H1 (cell line): ENCODE measurements around the gene ANKS1B. TPM values are rescaled to one million over a fixed set of nuclear protein-coding genes. Genes with fewer than 3 reads are reported as not detected.

Experiments used
- CBX5 ChIP-seq: fragments of 300-800, 300-1000 bp; sonication (generic); IDR thresholded peaks from 2 replicates; pipeline ENCODE4 v1.7.1; 2016; ENCODE audit warnings: antibody characterized with exemption, low read length, low read depth
- EZH2 ChIP-seq: fragments of 200-600 bp; sonication (generic); IDR thresholded peaks from 2 replicates; pipeline ENCODE4 v1.7.1; 2012; ENCODE audit warnings: low read depth, mild to moderate bottlenecking, moderate library complexity, low read length, inconsistent platforms; ENCODE audit not compliant: severe bottlenecking
- KDM5A ChIP-seq: fragments of 200-600 bp; IDR thresholded peaks from 2 replicates; pipeline ENCODE4 v1.7.1; 2012; ENCODE audit warnings: mild to moderate bottlenecking, low read length, inconsistent platforms, mixed read lengths
- SUZ12 ChIP-seq: fragments of 200-600 bp; sonication (generic); IDR thresholded peaks from 2 replicates; pipeline ENCODE4 v1.6.1; 2012; ENCODE audit warnings: mild to moderate bottlenecking, inconsistent platforms, low read length, moderate library complexity, mixed read lengths
- ZNF274 ChIP-seq: IDR thresholded peaks from 2 replicates; pipeline ENCODE4 v1.7.0; 2012; ENCODE audit warnings: low read length, borderline replicate concordance; ENCODE audit errors: extremely low read depth
- polyA plus RNA-seq, 7 experiments: library from polyadenylated mRNA; depleted of rRNA in 3 of 7; stranded (reverse) in 5 of 7; unstranded in 2 of 7; fragments of >200 nt in 5 of 7; fragments of 200-250 nt in 2 of 7; gene quantifications; 1 replicate in 5 of 7; 2 replicates in 1 of 7; 4 replicates in 1 of 7; pipeline versions ENCODE4 v1.2.1 to v1.2.3, GENCODE V29; 2011 to 2013; ENCODE audit warnings: missing spikeins in 2 of 7, mixed read lengths in 2 of 7
- total RNA-seq: library from RNA; stranded (reverse); fragmentation: NEBNext Ultra II Directional; extraction: Animal tissue kit (Norgen Biotek cat#: 25700); gene quantifications from 2 replicates; pipeline ENCODE4 v1.2.1, GENCODE V29; 2021

Gene ANKS1B
- total and polyA plus RNA-seq, 2 of the 8 experiments (the other 6 are each of a cell fraction or from before 2014, with no cell fraction given): 2.7 to 6.1 TPM

DNA sequence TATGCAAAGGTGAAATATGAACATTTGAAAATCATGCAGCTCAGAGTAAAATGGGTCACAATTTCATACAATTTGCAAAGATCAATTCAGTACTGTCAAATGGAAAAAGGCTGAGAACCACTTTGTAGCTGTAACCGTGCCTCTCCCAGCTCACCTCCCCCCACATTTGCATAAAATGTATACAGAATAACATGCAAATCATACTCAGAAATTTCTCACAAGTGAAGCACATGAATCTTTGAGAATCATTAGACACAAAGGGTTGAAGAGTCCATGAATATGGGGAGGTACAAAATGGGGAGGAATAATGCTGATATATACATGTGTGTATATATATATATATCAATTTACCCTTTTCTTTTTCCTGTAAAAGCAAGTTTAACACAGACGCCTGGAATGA is 1177.5 kb downstream of the ANKS1B start (continued):
- no peak for TF ChIP-seq EZH2
- no peak for TF ChIP-seq SUZ12
- TF ChIP-seq KDM5A: no peak
- TF ChIP-seq CBX5: no peak
- TF ChIP-seq ZNF274: no peak
